GM12878 (cell line): ENCODE results near the gene MT3. TPM values are rescaled to one million over a fixed set of nuclear protein-coding genes. Genes with fewer than 3 reads are reported as not detected.

Experiments used
- ATAC-seq: fragments of 200-7000 bp; cut with Tn5 transposase; 3 replicates; pipeline ENCODE4 v1.9.1; 2020; ENCODE audit warnings: mild to moderate bottlenecking, moderate library complexity
- BruUV-seq: library from RNA; stranded (reverse); fragments of 400-500 nt; replicated peaks from 2 replicates; lab custom pipeline; 2021; lab: Mats Ljungman, UMichigan
- CTCF ChIA-PET: fragments of 300-600 bp; sonication (Branson Sonifier 250); formaldehyde crosslinking; extraction: SDS; loops from one replicate; lab custom pipeline; 2021; ENCODE audit warnings: inconsistent platforms; lab: Yijun Ruan, JAX
- POLR2A ChIA-PET: fragments of 350-600 bp; formaldehyde crosslinking; extraction: SDS; loops from one replicate; lab custom pipeline; 2021; ENCODE audit warnings: inconsistent platforms; lab: Charles Lee
- RAD21 ChIA-PET: fragments of 300-600 bp; sonication (Branson Sonifier 250); formaldehyde crosslinking; loops from one replicate; lab custom pipeline; 2023; ENCODE audit warnings: antibody characterized with exemption; ENCODE audit not compliant: unreplicated experiment; lab: Charles Lee
- SMC1A ChIA-PET: fragments of 300-600 bp; sonication (Branson Sonifier 250); formaldehyde crosslinking; loops from one replicate; lab custom pipeline; 2023; ENCODE audit not compliant: unreplicated experiment, uncharacterized antibody; lab: Charles Lee
- DNase-seq: peaks from one replicate; pipeline ENCODE4 v3.0.0-alpha.2; 2011; ENCODE audit warnings: low read depth, low spot score
- FAIRE-seq: peaks from 3 replicates; lab custom pipeline; 2011; peaks lifted over from hg19 to GRCh38; lab: Jason Lieb, UNC
- H2AFZ ChIP-seq: 2 replicates; pipeline ENCODE4 v1.6.0; 2011; ENCODE audit warnings: low read depth, low read length, control low read depth; ENCODE audit not compliant: control insufficient read depth
- H3K27ac ChIP-seq: 2 replicates; pipeline ENCODE4 v1.5.1; 2011; ENCODE audit warnings: control low read depth; ENCODE audit not compliant: control insufficient read depth, insufficient read depth
- H3K27me3 ChIP-seq, 2 experiments: replicated peaks in 1 of 2; 2 replicates each; pipeline versions ENCODE4 v1.6.0 to v1.6.1; 2011; ENCODE audit warnings: low read length in 1 of 2; ENCODE audit not compliant: control insufficient read depth in 2 of 2, insufficient read depth in 2 of 2
- H3K36me3 ChIP-seq, 2 experiments: 2 replicates each; pipeline ENCODE4 v1.5.1; 2011; ENCODE audit warnings: low read length in 1 of 2; ENCODE audit not compliant: control insufficient read depth in 2 of 2, insufficient read depth in 2 of 2
- H3K4me1 ChIP-seq: 2 replicates; pipeline ENCODE4 v1.6.1; 2011; ENCODE audit warnings: mild to moderate bottlenecking, low read length, moderate library complexity, mixed read lengths; ENCODE audit not compliant: control insufficient read depth, insufficient read depth
- H3K4me2 ChIP-seq: 2 replicates; pipeline ENCODE4 v1.6.0; 2011; ENCODE audit warnings: control low read depth; ENCODE audit not compliant: control insufficient read depth, insufficient read depth
- H3K4me3 ChIP-seq: fragments of 200-600 bp; sonication (generic); 2 replicates; pipeline ENCODE4 v1.5.1; 2016
- H3K79me2 ChIP-seq: 2 replicates; pipeline ENCODE4 v1.6.0; 2011; ENCODE audit warnings: low read length; ENCODE audit not compliant: control insufficient read depth, insufficient read depth
- H3K9ac ChIP-seq: 2 replicates; pipeline ENCODE4 v1.8.0; 2011; ENCODE audit warnings: low read length, control low read depth, mixed read lengths; ENCODE audit not compliant: control insufficient read depth, insufficient read depth
- H3K9me3 ChIP-seq: replicated peaks from 3 replicates; pipeline ENCODE4 v1.5.1; 2011; ENCODE audit warnings: mild to moderate bottlenecking, low read length; ENCODE audit not compliant: control insufficient read depth, insufficient read depth
- H4K20me1 ChIP-seq: 2 replicates; pipeline ENCODE4 v1.6.0; 2011; ENCODE audit not compliant: control insufficient read depth, insufficient read depth
- CBFB ChIP-seq: IDR thresholded peaks from 2 replicates; pipeline ENCODE4 v1.6.1; 2016; ENCODE audit warnings: antibody characterized with exemption, low read depth
- CBX5 ChIP-seq: sonication (generic); IDR thresholded peaks from 2 replicates; pipeline ENCODE4 v1.6.1; 2016; ENCODE audit warnings: low read depth, moderate library complexity, mild to moderate bottlenecking, inconsistent platforms
- ETV6 ChIP-seq, 2 experiments: fragments of 450-650 bp in 1 of 2; IDR thresholded peaks in 1 of 2; conservative IDR thresholded peaks in 1 of 2; 2 replicates each; pipeline ENCODE4 v1.6.1; 2014; ENCODE audit warnings: antibody characterized with exemption in 1 of 2, borderline replicate concordance in 1 of 2, low read depth in 1 of 2, mild to moderate bottlenecking in 1 of 2, moderate library complexity in 1 of 2
- FOXM1 ChIP-seq: IDR thresholded peaks from 2 replicates; pipeline ENCODE4 v1.6.1; 2012; ENCODE audit warnings: low read depth, mild to moderate bottlenecking, inconsistent platforms, low read length, moderate library complexity
- HSF1 ChIP-seq: fragments of 150-350 bp; IDR thresholded peaks from 2 replicates; pipeline ENCODE4 v1.6.1; 2014; ENCODE audit warnings: mild to moderate bottlenecking, low read depth, low read length
- JUNB ChIP-seq: IDR thresholded peaks from 2 replicates; pipeline ENCODE4 v1.6.1; 2016; ENCODE audit warnings: antibody characterized with exemption, mild to moderate bottlenecking
- KDM1A ChIP-seq: fragments of 200-600 bp; sonication (generic); IDR thresholded peaks from 2 replicates; pipeline ENCODE4 v1.6.1; 2016; ENCODE audit warnings: borderline replicate concordance
- MEF2B ChIP-seq: fragments of 450-650 bp; IDR thresholded peaks from 2 replicates; pipeline ENCODE4 v1.6.1; 2018; ENCODE audit warnings: mild to moderate bottlenecking, moderate library complexity; ENCODE audit not compliant: partially characterized antibody, poor library complexity, severe bottlenecking
- MYB ChIP-seq: fragments of 150-350 bp; IDR thresholded peaks from 2 replicates; pipeline ENCODE4 v1.6.1; 2014; ENCODE audit warnings: mild to moderate bottlenecking, low read depth, low read length, borderline replicate concordance
- POLR2A ChIP-seq: IDR thresholded peaks from 2 replicates; pipeline ENCODE4 v1.6.1; 2011; ENCODE audit warnings: low read depth, mild to moderate bottlenecking, low read length
- RCOR1 ChIP-seq: conservative IDR thresholded peaks from 2 replicates; pipeline ENCODE4 v1.6.1; 2012; ENCODE audit warnings: low read depth, low read length, improper control_type of control experiment
- WRNIP1 ChIP-seq: IDR thresholded peaks from 2 replicates; pipeline ENCODE4 v1.6.1; 2011; ENCODE audit warnings: low read depth, low read length, improper control_type of control experiment, borderline replicate concordance
- ZNF217 ChIP-seq: fragments of 450-650 bp; IDR thresholded peaks from 2 replicates; pipeline ENCODE4 v1.6.1; 2017; ENCODE audit warnings: antibody characterized with exemption, mild to moderate bottlenecking
- WGBS: methylation state at CpG from one replicate; pipeline ENCODE4 v1.1.6; 2016; ENCODE audit warnings: low lambda C conversion rate; ENCODE audit not compliant: insufficient replicate concordance, insufficient coverage; ENCODE audit errors: missing lambda C conversion rate; 5-methylcytosine and 5-hydroxymethylcytosine counted together
- in situ Hi-C: fragments of 300-500 bp; cut with MboI; formaldehyde crosslinking; loops from 9 replicates; pipeline ENCODE4 v1.14.3; 2018; ENCODE audit warnings: mixed read lengths
- intact Hi-C: fragments of 100-400 bp; cut with micrococcal nuclease; formaldehyde crosslinking; loops from one replicate; pipeline ENCODE4 v1.14.2; 2022; ENCODE audit not compliant: unreplicated experiment
- polyA plus RNA-seq, 11 experiments: library from polyadenylated mRNA; depleted of rRNA in 4 of 11; unstranded in 6 of 11; stranded (reverse) in 5 of 11; fragments of >200 nt; fragmentation: Nextera tagmentation in 4 of 11; fragmentation: Illumina TruSeq in 1 of 11; extraction: Ambion mirVana in 4 of 11; extraction: Trizol in 1 of 11; gene quantifications; 1 replicate in 1 of 11; 2 replicates in 10 of 11; pipeline versions ENCODE4 v1.2.1 to v1.2.3, GENCODE V29; 2011 to 2016; ENCODE audit warnings: inconsistent platforms in 2 of 11, missing spikeins in 2 of 11, low read depth in 1 of 11
- total RNA-seq, 4 experiments: library from RNA; depleted of rRNA in 3 of 4; stranded (reverse); fragments of >200 nt in 3 of 4; fragmentation: Illumina TruSeq in 1 of 4; extraction: Trizol in 1 of 4; gene quantifications; 2 replicates each; pipeline versions ENCODE4 v1.2.1 to v1.2.3, GENCODE V29; 2013 to 2021

MT3 gene
- total and polyA plus RNA-seq, 10 of the 15 experiments (the other 5 are each of a cell fraction or from before 2014, with no cell fraction given): 0.41 TPM; not detected in 9

- TF ChIP-seq ETV6 (conservative IDR thresholded peaks at IDR 0.05 in 1 of 2, IDR thresholded peaks at IDR 0.05 in 1 of 2; ENCODE audit: borderline replicate concordance in 1 of 2, low read depth in 1 of 2) (no peak), CBX5 (no peak), JUNB (no peak), WRNIP1 (no peak)
- TF ChIP-seq, all 136 proteins: peak for 0
Measured at GRCh38 chr16:56631197-56631596, 41.9 kb downstream of the MT3 start (continued).

- POLR2A ChIA-PET: no interaction called here
- H3K9me3 ChIP-seq: no peaks in the 10 kb centered on the region
- BruUV-seq: no TSS peak
- peaks cover 15% of the 10 kb centered on the region for H3K4me1 ChIP-seq
- H3K4me3 ChIP-seq: no peak overlapping the region
- intact Hi-C loops: no loop called here
- FAIRE-seq (no peak), ATAC-seq (0 out of 3 replicates have a peak, but pooled peaks have one; percentile 3), DNase-seq (no peak)
- SMC1A ChIA-PET: interaction anchor here (1.0 to 2.4 kb wide), 3 partner anchors 21 to 40 kb away, joined by 3 to 27 read pairs (median 4); no protein-coding TSS in a partner anchor
- H3K4me2 ChIP-seq: no peak overlapping the region; the same call in 1 of the 2 replicates
- H3K9ac ChIP-seq: no peak overlapping the region
- peaks cover 14 to 24% of the 10 kb centered on the region in 2 experiments for H3K27me3 ChIP-seq
- H3K79me2 ChIP-seq: no peaks in the 10 kb centered on the region
- H2AFZ ChIP-seq: no peak overlapping the region
- in situ Hi-C loops: no loop called here
- WGBS: 56% methylated on average over 14 of the region's 14 CpGs
- no peak for TF ChIP-seq RCOR1
- TF ChIP-seq HSF1: no peak
- no peak for TF ChIP-seq MYB
- TF ChIP-seq CBFB: no peak
- TF ChIP-seq POLR2A: no peak
- TF ChIP-seq ZNF217: no peak
- TF ChIP-seq KDM1A: no peak
- TF ChIP-seq FOXM1: no peak
- no peak for TF ChIP-seq MEF2B
- H4K20me1 ChIP-seq: no peaks in the 10 kb centered on the region
- H3K36me3 ChIP-seq: no peaks in the 10 kb centered on the region
- RAD21 ChIA-PET: interaction anchor here (2.9 kb wide), 1 partner anchor 70 kb away, joined by 11 read pairs; no protein-coding TSS in a partner anchor
- CTCF ChIA-PET: no interaction called here
- H3K27ac ChIP-seq: no peak overlapping the region
Measured at GRCh38 chr16:56631832-56632155, 42.5 kb downstream of the MT3 start.
